ENCODE measurements around the gene ANKRD33B.

DNA sequence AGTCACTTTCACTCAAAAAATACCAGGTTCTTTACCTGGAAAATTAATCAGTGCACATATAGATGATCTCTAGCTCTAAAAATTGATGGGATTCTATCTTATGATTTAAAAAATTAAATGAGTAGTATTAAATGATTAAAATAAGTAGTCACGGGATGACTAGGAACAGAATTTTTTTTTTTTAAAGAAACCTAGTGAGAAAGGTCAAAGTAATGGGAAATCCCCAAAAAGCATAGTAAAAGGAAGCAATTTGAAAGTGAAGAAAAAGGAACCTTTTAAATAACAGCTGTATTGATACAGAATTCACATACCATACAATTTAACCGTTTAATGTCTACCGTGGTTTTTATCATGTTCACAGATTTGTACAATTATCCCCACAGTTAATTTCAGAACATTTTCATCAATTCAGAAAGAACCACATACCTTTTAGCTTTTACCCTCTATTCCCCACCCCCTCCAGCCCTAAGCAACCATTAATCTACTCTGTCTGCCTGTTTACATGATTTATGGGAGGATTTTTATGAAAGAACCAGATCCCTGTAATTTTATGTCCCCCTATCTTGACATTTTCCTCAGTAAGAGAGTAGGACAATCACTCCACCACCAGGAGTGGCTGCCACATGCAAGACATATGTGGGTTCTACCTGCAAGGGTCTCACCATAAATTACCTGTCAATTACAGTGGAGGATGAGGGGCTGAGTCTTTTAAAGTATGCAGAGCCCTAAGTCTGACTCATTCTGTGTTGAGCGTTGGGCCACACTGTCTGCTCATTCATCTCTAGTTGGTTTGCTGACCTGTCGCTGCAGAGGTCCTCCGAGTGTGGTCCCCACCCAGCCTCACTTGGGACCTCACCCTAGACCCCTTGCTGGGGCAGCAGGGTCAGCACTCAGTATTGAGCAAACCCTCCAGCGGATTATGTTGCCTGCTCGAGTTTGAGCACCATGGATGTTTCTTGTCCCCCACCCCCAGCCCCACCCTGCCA, 16.0 kb downstream of the ANKRD33B start:
- no peak for TF ChIP-seq EZH2 (IDR thresholded peaks at IDR 0.05; ENCODE audit: insufficient read depth, poor library complexity, severe bottlenecking)
- no peak for TF ChIP-seq EZH2phosphoT487 (IDR thresholded peaks at IDR 0.05; ENCODE audit: insufficient read depth, low read depth)
